Amniotic epithelial cell (primary cell): ENCODE results near the gene PCSK1N.
A peak's percentile ranks its signal among the peaks of the same experiment; 100 is the strongest.
"Not testable (repeated sequence)": the region's sequence is repeated elsewhere in the genome, so short reads cannot be mapped to it uniquely, and the experiment has no call there.

Experiments used
- DNase-seq: peaks from one replicate; pipeline ENCODE4 v3.0.0-alpha.2; 2010; ENCODE audit warnings: low read depth

The PCSK1N gene

DNA sequence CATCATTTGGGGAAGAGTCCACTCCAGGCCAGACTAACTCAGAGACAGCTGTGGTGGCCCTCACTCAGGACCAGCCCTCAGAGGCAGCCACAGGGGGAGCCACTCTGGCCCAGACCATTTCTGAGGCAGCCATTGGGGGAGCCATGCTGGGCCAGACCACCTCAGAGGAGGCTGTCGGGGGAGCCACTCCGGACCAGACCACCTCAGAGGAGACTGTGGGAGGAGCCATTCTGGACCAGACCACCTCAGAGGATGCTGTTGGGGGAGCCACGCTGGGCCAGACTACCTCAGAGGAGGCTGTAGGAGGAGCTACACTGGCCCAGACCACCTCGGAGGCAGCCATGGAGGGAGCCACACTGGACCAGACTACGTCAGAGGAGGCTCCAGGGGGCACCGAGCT lies 12.4 kb downstream of the PCSK1N start:
- no peak for DNase-seq

DNA sequence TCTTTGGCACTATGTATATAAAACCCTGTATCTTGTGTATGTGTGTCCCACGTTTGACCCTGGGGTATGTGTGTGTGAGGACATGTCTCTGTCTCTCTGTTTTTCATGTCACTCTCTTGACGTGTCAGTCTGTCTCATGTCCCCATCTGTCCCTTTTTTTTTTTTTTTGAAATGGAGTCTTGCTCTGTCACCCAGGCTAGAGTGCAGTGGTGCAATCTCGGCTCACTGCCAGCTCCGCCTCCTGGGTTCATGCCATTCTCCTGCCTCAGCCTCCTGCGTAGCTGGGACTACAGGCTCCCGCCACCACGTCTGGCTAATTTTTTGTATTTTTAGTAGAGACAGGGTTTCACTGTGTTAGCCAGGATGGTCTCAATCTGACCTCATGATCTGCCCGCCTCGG lies 16.0 kb downstream of the PCSK1N start:
- DNase-seq = not testable (repeated sequence)

DNA sequence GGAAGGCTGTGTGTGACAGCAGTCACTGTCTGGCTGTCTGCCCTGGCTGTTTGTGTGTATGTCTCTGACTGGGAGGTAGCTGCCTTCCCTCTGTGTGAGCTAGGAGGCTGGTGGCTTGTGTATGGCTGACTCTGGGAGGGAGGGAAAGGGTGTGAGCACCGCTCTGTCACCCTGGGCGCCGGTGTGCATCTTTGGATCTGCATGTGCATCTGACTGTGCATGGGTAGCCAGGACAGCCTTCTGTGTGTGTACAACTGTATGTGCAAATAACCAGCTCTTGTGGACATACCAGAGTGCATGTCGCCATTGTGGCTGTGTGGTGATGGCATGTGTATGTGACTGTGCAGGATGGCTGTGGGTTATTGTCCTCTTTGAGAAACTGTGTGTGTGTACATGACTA lies 16.5 kb downstream of the PCSK1N start:
- no peak for DNase-seq

DNA sequence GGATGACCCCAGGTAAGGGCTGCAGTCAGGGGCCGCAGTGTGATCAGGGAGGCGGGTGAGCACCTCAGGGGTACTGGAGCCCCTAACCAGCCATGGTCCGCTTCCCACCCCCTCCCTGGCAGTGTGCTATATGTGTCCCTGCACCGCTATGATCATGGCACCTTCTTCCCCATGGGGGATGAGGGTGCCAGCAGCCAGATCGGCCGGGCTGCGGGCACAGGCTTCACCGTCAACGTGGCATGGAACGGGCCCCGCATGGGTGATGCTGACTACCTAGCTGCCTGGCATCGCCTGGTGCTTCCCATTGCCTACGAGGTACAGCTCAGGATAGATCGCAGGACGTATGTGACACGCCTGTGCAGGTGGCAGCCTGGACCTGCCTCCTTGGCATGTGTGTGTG lies 17.3 kb downstream of the PCSK1N start:
- DNase-seq = no peak

DNA sequence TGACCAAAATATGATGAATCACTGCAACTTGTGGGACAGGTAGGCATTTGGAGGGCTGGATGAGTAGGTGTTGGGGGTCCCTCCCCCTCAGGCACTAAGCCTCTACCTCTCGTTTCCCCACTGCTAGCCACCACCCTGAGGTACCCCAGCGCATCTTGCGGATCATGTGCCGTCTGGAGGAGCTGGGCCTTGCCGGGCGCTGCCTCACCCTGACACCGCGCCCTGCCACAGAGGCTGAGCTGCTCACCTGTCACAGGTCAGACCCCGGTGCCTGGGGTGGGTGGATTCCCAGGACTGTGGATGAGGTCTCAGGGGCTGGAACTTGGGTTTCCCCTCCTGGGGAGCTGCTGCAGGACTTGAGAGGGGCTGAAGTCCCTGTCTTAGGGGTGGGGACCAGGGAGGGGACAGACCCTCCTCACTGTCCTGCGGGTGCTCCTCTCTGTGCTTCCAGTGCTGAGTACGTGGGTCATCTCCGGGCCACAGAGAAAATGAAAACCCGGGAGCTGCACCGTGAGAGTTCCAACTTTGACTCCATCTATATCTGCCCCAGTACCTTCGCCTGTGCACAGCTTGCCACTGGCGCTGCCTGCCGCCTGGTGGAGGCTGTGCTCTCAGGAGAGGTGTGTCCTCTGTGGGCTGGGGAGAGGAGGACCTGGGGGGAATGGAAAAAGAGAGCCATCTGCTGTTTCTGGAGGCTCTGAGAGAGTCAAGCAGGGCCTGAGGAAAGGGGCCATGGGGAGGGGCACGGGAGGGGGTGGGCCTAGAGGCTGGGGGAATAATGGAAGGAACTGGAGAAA lies 19.2 kb downstream of the PCSK1N start:
- DNase-seq = no peak

DNA sequence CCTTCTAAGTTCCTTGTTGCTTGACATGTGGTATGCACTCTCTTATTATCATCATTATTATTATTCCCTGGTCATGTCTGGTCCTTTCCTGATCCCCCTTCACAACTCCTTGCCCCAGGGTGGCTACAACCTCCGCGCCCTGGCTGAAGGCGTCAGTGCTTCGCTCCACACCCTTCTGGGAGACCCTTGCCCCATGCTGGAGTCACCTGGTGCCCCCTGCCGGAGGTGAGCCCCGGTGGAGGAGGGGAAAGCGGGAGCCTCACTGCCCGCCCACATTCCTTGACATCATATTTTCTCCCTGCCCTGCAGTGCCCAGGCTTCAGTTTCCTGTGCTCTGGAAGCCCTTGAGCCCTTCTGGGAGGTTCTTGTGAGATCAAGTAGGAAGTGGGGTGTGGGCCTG lies 20.1 kb downstream of the PCSK1N start:
- no peak for DNase-seq

DNA sequence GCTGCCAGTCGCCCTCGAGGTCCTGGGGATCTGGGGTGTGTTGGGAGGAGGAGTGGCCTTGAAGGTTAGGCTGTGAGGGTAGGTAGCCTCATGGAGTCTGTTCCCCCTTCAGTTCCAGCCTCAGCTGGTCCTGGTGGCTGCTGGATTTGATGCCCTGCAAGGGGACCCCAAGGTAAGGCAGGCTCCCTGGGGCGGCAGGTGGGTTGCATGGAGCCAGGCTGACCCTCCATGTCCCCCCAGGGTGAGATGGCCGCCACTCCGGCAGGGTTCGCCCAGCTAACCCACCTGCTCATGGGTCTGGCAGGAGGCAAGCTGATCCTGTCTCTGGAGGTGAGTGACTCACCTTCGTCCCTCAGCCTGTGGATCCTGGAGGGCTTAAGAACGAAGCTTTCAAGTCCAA lies 20.7 kb downstream of the PCSK1N start:
- DNase-seq = no peak

DNA sequence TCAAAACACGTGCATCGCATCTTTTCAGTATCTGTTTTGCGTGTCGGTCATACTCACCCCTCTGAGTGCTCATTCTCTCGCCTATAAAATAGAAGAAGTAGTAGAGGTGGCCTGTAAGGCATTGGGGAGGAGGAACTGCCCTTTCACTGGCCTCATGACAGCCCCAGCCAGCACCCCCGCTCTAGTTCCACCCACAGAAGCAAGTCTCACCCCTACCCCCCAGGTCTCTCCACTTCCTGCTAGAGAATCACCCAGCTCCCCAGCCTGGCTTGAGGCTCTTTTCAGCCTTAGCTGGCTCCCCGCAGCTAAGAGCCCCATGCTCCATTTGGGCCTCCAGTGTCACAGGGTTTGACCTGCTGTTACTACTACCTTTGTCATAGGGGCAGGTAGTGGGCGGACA lies 21.8 kb downstream of the PCSK1N start:
- no peak for DNase-seq

DNA sequence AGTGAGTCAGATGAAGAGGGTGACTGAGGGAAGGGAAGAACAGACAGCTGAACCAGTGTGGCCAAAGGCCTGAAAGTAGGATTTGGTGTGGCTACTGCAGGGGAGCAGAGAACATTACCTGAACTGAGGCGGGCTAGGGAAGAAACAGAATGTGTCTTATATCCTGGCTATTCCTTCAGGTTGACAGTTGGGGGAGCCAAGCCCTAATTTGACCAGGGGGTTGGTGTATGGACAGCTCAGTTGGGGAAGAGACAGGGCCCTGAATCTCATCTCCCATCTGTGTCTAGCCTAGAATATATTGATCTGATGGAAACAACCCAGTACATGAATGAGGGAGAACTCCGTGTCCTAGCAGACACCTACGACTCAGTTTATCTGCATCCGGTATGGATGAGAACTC lies 29.3 kb downstream of the PCSK1N start:
- no peak for DNase-seq

DNA sequence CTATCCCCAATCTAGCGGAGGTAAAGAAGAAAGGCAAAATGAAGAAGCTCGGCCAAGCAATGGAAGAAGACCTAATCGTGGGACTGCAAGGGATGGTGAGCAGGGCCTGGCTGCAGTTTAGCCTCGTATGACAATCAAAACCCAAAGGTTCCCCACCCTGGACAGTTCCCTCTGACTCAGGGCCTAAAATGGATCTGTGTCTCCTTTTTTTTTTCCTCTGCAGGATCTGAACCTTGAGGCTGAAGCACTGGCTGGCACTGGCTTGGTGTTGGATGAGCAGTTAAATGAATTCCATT lies 32.6 kb downstream of the PCSK1N start:
- no peak for DNase-seq

DNA sequence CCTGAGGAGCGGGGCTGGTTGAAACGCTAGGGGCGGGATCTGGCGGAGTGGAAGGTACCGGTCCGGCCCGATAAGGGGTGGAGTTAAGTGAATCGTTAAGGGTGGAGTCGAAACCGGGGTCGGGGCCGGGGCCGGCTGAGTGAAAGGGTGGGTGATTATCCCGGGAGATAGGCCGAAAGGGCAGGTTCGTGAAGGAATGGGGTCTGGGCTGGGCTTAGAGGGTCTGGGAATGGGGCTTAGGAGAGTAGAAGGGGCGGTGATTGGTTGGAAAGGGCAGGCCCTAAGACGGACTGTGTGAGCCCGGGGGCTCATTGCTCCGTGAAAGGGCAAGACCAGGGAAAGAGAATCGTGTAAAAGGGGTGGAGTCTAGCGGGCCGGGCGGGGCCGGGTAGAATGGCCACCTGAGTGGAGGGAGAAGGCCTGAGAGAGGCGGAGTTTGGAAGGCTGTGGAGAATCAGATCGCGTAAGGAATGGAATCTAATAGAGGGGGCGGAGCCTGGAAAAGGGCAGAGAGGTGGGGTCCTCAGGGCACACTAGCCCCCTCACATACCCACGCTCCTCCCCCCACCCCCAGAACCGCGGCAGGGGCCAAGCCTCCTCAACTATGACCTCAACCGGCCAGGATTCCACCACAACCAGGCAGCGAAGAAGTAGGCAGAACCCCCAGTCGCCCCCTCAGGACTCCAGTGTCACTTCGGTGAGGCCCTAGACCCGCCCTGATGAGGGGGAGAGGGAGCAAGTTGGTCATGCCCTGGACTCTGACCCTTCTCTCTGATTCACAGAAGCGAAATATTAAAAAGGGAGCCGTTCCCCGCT lies 33.1 kb downstream of the PCSK1N start:
- DNase-seq = peak; percentile 79

DNA sequence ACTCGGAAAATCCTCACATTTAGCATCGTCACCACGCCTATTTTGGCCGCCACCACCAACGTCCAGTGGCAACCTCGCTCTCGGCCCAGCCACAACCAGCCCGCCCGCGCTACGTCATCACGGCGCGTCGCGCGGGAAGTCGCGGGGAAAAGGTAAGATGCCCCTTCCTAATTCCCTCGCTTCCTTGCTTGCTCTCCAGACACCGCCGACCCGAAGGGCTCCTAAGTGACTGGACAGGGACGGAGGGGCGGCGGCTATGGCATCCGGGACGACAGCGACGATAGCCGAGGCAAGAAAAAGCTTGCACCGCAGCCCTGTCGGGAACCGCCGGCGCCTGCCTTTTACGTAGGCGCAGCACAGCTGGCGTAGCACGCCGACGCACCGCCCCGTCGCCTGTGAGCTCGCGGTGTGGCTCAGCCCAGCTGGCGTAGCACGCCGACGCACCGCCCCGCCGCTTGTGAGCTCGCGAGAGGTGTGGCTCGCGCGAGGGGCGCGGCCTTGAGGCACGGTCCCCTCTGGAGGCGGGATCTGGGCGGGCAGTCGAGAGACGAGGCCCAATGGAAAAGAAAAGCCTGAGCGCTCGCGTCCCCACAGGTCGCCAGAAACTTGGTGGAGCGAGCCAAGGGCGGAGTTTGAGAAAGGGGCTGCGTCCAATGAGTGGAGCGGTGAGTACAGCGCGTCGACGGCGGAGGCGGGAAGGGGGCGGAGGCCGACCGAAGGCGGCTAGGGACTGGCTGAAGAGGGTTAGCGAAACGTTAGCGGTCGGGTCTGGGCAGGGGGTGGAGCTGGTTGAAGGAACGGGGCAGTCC lies 33.9 kb downstream of the PCSK1N start, which contains the start of gene HDAC6:
TSS of gene HDAC6 (plus strand) at position 788 of the 809 bp plus-strand sequence. CDS start 626 bp downstream, outside the sequence.
- peak; percentile 98 for DNase-seq

DNA sequence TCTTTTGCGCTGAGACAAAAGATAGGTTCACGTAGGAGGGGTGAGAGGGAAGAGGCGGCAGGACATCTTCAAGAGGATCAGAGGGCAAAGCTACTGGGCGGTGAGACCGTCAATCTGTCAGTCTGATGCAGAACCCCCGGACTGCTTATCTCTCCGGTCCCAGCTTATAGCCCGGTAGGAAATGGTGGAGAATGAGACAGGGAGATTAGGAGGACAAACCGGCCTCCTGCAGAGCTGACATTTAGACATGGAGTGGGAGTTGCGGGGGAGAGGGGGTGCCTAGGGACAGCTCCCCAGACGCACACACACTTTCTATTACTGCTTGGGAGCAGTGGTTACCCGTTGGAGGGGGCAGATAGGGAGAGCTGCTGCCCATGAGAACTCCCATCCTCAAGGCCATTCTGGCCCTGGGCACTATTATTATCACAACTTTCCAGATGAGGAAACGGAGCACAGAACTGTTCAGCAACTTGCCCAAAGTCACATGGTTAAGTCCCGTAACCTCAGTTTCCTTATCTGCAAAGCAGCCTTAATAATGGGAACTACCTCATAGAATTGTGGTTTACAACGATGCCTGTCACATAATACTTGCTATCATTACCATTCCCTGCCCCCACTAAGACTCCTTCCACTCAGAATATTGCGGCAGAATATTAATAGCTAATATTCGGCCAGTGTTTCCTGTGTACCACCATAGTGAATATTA lies 34.7 kb downstream of the PCSK1N start:
- DNase-seq = no peak

DNA sequence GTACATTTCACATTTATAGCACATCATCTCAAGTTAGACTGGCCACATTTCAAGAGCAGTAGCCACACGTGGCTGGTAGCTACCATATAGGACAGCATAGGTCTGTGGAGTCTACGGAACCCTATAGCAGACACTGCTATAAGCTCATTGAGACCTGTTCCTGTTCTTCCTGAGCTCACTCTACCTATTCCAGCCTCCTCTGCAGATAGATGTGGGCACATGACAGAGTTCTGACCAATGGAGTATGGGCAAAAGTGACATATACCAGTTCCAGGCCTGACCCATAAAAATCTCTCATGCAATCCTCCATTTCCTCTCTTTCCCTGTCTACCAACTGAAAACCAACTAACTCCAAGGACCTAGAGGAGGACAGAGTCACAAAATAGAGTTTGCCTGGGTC lies 37.1 kb downstream of the PCSK1N start:
- DNase-seq = no peak

DNA sequence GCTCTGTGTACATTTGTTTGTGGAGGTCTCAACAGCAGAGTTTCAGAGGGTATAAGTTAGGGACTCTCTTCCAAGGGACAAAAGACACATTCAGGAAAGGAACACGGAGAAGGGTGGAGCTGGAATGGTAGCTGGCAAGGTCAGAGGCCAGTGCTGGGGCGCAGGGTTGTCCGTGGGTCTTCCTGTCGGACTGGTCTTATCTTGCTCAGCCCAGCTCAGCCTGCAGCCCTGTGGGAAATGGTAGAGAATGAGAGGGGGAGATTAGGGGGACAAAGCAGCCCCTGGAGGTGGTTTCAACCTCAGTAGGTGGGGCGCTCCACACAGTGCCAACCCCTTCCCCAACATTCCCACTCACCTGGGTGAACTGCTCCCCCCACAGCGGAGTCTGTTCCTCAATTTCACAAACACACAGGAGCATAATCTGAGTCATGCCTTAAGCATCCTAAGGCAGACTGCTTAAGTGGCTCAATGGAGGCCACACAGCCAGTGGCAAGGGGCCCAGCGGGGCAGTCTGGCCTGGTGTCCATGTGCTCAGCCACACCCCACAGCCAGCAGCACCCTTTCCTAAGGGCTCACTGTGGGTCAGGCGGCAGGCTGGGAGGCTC lies 40.4 kb downstream of the PCSK1N start:
- peak; percentile 61 for DNase-seq

DNA sequence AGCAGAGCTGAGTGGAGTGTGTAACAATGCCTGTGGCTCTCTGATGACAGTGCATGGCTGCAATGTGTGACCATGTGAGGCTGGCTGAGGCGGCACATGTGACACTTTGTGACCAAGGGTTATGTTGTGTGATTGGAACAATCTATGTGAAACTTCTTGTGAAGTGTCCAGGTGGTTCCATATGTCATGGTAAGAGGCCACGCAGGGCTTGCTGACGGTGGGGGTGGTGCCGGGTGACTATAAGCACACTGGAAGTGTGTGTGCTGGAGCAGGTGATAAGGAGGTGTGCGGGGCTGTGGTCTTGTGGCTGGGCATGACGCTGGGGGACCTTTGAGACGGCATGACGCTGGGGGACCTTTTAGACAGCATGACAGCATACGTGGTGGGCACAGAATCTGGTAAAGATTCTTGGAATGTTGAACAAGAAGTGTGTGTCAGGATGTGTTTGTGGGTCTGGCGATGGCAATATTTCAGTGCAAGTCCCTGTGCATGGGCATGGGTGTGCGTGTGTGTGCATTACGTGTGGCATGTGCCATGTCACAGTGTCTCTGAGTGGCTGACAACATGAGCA lies 41.0 kb downstream of the PCSK1N start:
- no peak for DNase-seq

DNA sequence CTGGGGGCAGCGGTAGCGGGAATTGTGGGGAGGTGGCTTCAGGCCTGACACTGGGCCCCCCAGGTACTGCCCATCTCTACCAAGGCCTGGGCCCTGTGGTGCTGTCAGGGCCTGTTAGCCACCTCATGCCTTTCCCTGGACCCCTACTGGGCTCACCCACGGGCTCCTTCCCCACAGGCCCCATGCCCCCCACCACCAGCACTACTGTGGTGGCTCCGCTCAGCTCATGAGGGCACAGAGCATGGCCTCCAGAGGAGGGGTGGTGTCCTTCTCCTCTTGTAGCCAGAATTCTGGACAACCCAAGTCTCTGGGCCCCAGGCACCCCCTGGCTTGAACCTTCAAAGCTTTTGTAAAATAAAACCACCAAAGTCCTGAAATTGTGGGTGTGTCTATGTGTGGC lies 41.5 kb downstream of the PCSK1N start:
- no peak for DNase-seq

DNA sequence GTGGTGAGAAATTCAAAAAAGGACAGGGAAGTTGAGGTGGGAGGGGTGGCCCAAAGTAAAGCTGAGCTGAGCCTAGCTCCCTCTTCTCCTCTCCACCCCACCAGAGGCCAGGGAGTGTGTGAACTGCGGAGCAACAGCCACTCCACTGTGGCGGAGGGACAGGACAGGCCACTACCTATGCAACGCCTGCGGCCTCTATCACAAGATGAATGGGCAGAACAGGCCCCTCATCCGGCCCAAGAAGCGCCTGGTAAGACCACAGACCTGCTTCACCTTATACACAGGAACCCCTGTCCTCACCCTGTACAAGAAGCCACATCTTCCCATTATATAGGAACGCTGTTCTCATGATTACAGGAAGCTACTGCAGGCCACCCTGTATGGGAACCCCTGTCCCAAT lies 43.2 kb downstream of the PCSK1N start:
- no peak for DNase-seq

DNA sequence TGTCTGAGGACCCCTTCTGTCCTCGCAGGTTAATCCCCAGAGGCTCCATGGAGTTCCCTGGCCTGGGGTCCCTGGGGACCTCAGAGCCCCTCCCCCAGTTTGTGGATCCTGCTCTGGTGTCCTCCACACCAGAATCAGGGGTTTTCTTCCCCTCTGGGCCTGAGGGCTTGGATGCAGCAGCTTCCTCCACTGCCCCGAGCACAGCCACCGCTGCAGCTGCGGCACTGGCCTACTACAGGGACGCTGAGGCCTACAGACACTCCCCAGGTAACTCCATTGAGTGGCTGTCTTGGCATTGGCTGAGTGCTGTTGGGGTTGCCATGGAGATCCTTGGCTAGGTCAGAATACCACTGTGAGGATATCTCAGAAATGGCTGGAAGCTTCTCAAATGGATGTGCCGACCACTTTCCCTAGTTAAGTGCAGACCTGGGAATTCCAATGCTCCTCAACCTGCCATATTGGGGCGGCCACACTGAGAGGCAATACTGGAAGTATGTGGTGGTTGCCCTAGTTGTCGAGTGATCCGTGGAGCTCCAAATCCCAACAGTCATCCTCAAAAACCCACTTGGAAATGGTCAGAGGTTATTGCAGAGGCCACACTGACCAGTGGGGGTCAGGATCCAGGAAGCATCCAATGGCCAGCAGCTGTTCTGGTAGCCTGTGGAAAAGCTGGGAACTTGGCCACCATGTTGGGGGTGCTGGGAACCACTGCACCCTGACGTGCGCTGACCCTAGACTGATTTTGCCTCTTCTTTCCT lies 44.2 kb downstream of the PCSK1N start:
- DNase-seq = no peak

DNA sequence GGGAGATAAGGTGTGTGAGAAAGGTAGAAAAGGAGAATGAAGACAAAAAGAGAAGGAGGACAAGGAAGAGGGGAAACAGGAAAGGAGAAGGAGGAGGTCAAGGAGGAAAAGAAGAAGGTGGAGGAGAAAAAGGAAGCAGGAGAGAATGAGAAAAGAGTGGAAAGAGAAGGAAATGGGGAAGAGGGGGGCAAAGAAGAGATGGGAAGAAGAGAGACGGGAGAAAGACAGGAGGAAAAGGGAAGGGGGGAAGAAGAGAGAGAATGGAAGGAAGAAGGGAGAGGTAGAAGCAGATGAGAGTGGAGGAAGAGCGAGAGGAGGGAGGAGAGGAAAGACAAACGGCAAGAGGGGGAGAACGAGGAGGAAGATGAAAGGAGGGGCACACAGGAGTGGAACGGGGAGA lies 44.9 kb downstream of the PCSK1N start:
- no peak for DNase-seq
